OCI-LY7 (cell line): ENCODE measurements around the gene DIAPH3. TPM values are rescaled to one million over a fixed set of nuclear protein-coding genes. Genes with fewer than 3 reads are reported as not detected.

Experiments used
- BruUV-seq: library from RNA; stranded (reverse); fragments of 400-500 nt; replicated peaks from 2 replicates; lab custom pipeline; 2021; lab: Mats Ljungman, UMichigan
- CTCF ChIA-PET: fragments of 300-600 bp; sonication (Branson Sonifier 250); formaldehyde crosslinking; loops from one replicate; lab custom pipeline; 2022; ENCODE audit warnings: antibody characterized with exemption; ENCODE audit not compliant: unreplicated experiment; lab: Charles Lee
- POLR2A ChIA-PET: fragments of 300-600 bp; sonication (Branson Sonifier 250); formaldehyde crosslinking; loops from one replicate; lab custom pipeline; 2022; ENCODE audit warnings: antibody characterized with exemption; lab: Charles Lee
- DNase-seq: peaks from one replicate; pipeline ENCODE4 v3.0.0-alpha.2; 2015; ENCODE audit warnings: low spot score
- H2AFZ ChIP-seq: fragments of 200-600 bp; sonication (generic), shearing (Covaris generic); 2 replicates; pipeline ENCODE4 v1.6.1; 2014; ENCODE audit warnings: mild to moderate bottlenecking, antibody characterized with exemption, low read length, moderate library complexity
- H3K27ac ChIP-seq: fragments of 200-600 bp; sonication (generic); 2 replicates; pipeline ENCODE4 v1.5.1; 2014; ENCODE audit warnings: mixed run types, low read depth, mild to moderate bottlenecking, moderate library complexity, low read length, inconsistent platforms; ENCODE audit not compliant: poor library complexity, severe bottlenecking
- H3K36me3 ChIP-seq: fragments of 200-600 bp; sonication (generic); 2 replicates; pipeline ENCODE4 v1.6.1; 2014; ENCODE audit warnings: mild to moderate bottlenecking, antibody characterized with exemption, low read length, moderate library complexity, mixed read lengths; ENCODE audit not compliant: insufficient read depth
- H3K4me1 ChIP-seq: fragments of 200-600 bp; sonication (generic); 2 replicates; pipeline ENCODE4 v1.5.1; 2014; ENCODE audit warnings: mild to moderate bottlenecking, low read length; ENCODE audit not compliant: insufficient read depth, poor library complexity, severe bottlenecking
- H3K4me2 ChIP-seq: fragments of 200-600 bp; sonication (generic); 2 replicates; pipeline ENCODE4 v1.6.1; 2014; ENCODE audit warnings: mild to moderate bottlenecking, low read length
- H3K4me3 ChIP-seq: fragments of 200-600 bp; sonication (generic); 2 replicates; pipeline ENCODE4 v1.5.1; 2014; ENCODE audit warnings: mild to moderate bottlenecking, low read depth, low read length; ENCODE audit not compliant: poor library complexity, severe bottlenecking
- H3K79me2 ChIP-seq: fragments of 200-600 bp; sonication (generic); 2 replicates; pipeline ENCODE4 v1.6.1; 2016; ENCODE audit warnings: low read depth, mild to moderate bottlenecking, low read length, moderate library complexity, mixed read lengths; ENCODE audit not compliant: insufficient read depth
- H3K9me2 ChIP-seq: fragments of 200-600 bp; sonication (generic); 2 replicates; pipeline ENCODE4 v1.6.1; 2016; ENCODE audit warnings: mild to moderate bottlenecking, low read length, mixed read lengths; ENCODE audit not compliant: insufficient read depth
- H3K9me3 ChIP-seq: fragments of 200-600 bp; sonication (generic); 2 replicates; pipeline ENCODE4 v1.6.1; 2014; ENCODE audit warnings: mild to moderate bottlenecking, mixed run types, low read length, mixed read lengths
- H4K20me1 ChIP-seq: fragments of 200-600 bp; sonication (generic); 2 replicates; pipeline ENCODE4 v1.6.1; 2014; ENCODE audit warnings: mild to moderate bottlenecking, antibody characterized with exemption, low read length, moderate library complexity, mixed read lengths; ENCODE audit not compliant: insufficient read depth
- EZH2phosphoT487 ChIP-seq: fragments of 200-600 bp; sonication (generic); IDR thresholded peaks from 2 replicates; pipeline ENCODE4 v1.6.1; 2018; ENCODE audit warnings: low read depth, borderline replicate concordance, mild to moderate bottlenecking, mixed run types, antibody characterized with exemption, low read length, moderate library complexity, mixed read lengths
- intact Hi-C: fragments of 100-400 bp; cut with micrococcal nuclease; formaldehyde crosslinking; loops from one replicate; pipeline ENCODE4 v1.10.0; 2022; ENCODE audit not compliant: unreplicated experiment
- total RNA-seq, 2 experiments: library from RNA; depleted of rRNA in 1 of 2; stranded (reverse); fragments of >200 nt in 1 of 2; shearing (Covaris generic) in 1 of 2; gene quantifications; 2 replicates each; pipeline ENCODE4 v1.2.3, GENCODE V29; 2014 to 2022
- TF ChIP-seq, protein P1 (sequence below): fragments of 200-600 bp; sonication (generic); conservative IDR thresholded peaks from 2 replicates; pipeline ENCODE4 v1.5.1; 2014; ENCODE audit warnings: mild to moderate bottlenecking, antibody characterized with exemption, low read length, moderate library complexity, mixed read lengths

DIAPH3 gene
- total RNA-seq, 2 experiments from 2014 or later, result 33.5 to 37.2 TPM

- no peaks in the 10 kb centered on the region for H3K9me3 ChIP-seq
Measured at GRCh38 chr13:59677966-59678814, 485.5 kb downstream of the DIAPH3 start.

DNA sequence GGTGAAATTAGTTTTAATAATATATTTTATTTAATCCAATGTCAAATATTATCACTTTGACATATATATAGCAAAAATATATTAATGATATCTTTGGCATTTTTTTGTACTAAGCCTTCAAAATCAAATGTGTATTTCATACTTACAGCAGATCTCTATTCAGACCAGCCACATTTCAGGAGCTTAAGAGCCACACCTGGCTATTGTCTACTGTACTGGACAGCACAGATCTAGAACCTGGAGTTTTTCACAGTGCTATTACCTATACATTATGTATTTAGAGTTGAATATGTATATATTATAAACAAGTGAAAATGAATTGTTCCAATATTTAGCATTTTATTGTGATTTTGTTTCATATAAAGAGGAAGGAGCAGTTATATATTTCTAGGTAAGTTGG is 486.3 kb downstream of the DIAPH3 start:
- Histone ChIP-seq H3K4me2 (no peak overlapping the region), H3K27ac (no peak overlapping the region), H4K20me1 (no peaks in the 10 kb centered on the region), H3K9me3 (no peaks in the 10 kb centered on the region), H2AFZ (no peak overlapping the region), H3K4me1 (no peaks in the 10 kb centered on the region), H3K4me3 (no peak overlapping the region), H3K79me2 (no peaks in the 10 kb centered on the region), H3K36me3 (no peaks in the 10 kb centered on the region), H3K9me2 (no peaks in the 10 kb centered on the region)
- no TSS peak for BruUV-seq
- CTCF ChIA-PET, result no interaction called here
- no peak for DNase-seq
- POLR2A ChIA-PET, result interaction anchor here (0.7 kb wide), 2 partner anchors 17 to 277 kb away, joined by 3 read pairs; no protein-coding TSS in a partner anchor
- TF ChIP-seq, protein P1, sequence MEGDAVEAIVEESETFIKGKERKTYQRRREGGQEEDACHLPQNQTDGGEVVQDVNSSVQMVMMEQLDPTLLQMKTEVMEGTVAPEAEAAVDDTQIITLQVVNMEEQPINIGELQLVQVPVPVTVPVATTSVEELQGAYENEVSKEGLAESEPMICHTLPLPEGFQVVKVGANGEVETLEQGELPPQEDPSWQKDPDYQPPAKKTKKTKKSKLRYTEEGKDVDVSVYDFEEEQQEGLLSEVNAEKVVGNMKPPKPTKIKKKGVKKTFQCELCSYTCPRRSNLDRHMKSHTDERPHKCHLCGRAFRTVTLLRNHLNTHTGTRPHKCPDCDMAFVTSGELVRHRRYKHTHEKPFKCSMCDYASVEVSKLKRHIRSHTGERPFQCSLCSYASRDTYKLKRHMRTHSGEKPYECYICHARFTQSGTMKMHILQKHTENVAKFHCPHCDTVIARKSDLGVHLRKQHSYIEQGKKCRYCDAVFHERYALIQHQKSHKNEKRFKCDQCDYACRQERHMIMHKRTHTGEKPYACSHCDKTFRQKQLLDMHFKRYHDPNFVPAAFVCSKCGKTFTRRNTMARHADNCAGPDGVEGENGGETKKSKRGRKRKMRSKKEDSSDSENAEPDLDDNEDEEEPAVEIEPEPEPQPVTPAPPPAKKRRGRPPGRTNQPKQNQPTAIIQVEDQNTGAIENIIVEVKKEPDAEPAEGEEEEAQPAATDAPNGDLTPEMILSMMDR, result no peak
- TF ChIP-seq EZH2phosphoT487, result no peak
- intact Hi-C loops, result loop anchor here (5.0 kb wide), 1 partner anchor 655 kb away; no protein-coding TSS in a partner anchor

More at GRCh38 chr13:59677966-59678814, 485.5 kb downstream of the DIAPH3 start:
- no peaks in the 10 kb centered on the region for H4K20me1 ChIP-seq
- no peaks in the 10 kb centered on the region for H3K4me1 ChIP-seq
- H3K27ac ChIP-seq, result no peak overlapping the region
- POLR2A ChIA-PET, result interaction anchor here (0.6 to 1.0 kb wide), 3 partner anchors 8 to 134 kb away, joined by 3 read pairs; no protein-coding TSS in a partner anchor
- H3K4me2 ChIP-seq, result no peak overlapping the region
- H3K36me3 ChIP-seq, result no peaks in the 10 kb centered on the region
- no peaks in the 10 kb centered on the region for H3K9me2 ChIP-seq
- intact Hi-C loops, result loop anchor here (5.0 kb wide), 1 partner anchor 654 kb away; no protein-coding TSS in a partner anchor
- no peaks in the 10 kb centered on the region for H3K79me2 ChIP-seq
- H3K4me3 ChIP-seq, result no peak overlapping the region
- CTCF ChIA-PET, result no interaction called here
- no TSS peak for BruUV-seq
- TF ChIP-seq, protein P1, result peak; percentile 78
- no peak for TF ChIP-seq EZH2phosphoT487
- H2AFZ ChIP-seq, result no peak overlapping the region
- DNase-seq, result peak; percentile 22
